Endothelial cell (in vitro differentiated cells): ENCODE results near the gene LZTFL1. TPM values are rescaled to one million over a fixed set of nuclear protein-coding genes. Genes with fewer than 3 reads are reported as not detected.

Experiments
- DNase-seq: peaks from one replicate; pipeline ENCODE4 v3.0.0; 2021; ENCODE audit warnings: low spot score
- H3K27ac Mint-ChIP-seq: one replicate; pipeline ENCODE4 v1.8.0; 2021; ENCODE audit warnings: mixed read lengths, inconsistent platforms; ENCODE audit not compliant: unreplicated experiment
- H3K27me3 Mint-ChIP-seq: one replicate; pipeline ENCODE4 v1.8.0; 2021; ENCODE audit warnings: mild to moderate bottlenecking, moderate library complexity, mixed read lengths, inconsistent platforms; ENCODE audit not compliant: unreplicated experiment
- H3K36me3 Mint-ChIP-seq: one replicate; pipeline ENCODE4 v1.8.0; 2021; ENCODE audit warnings: mild to moderate bottlenecking, low read depth, mixed read lengths, inconsistent platforms; ENCODE audit not compliant: unreplicated experiment
- H3K4me1 Mint-ChIP-seq: one replicate; pipeline ENCODE4 v1.8.0; 2021; ENCODE audit warnings: mild to moderate bottlenecking, mixed read lengths, inconsistent platforms; ENCODE audit not compliant: unreplicated experiment
- H3K4me3 Mint-ChIP-seq: one replicate; pipeline ENCODE4 v1.8.0; 2021; ENCODE audit warnings: mild to moderate bottlenecking, mixed read lengths, inconsistent platforms; ENCODE audit not compliant: unreplicated experiment
- H3K9me3 Mint-ChIP-seq: one replicate; pipeline ENCODE4 v1.8.0; 2021; ENCODE audit warnings: mixed read lengths, inconsistent platforms; ENCODE audit not compliant: unreplicated experiment
- CTCF ChIP-seq: fragments of 200-600 bp; sonication (generic); IDR thresholded peaks from one replicate; pipeline ENCODE4 v1.5.0; 2021; ENCODE audit warnings: antibody characterized with exemption; ENCODE audit not compliant: unreplicated experiment
- total RNA-seq: library from RNA; stranded (reverse); fragmentation: NEBNext Ultra II Directional; extraction: Animal tissue kit (Norgen Biotek cat#: 25700); gene quantifications from one replicate; pipeline ENCODE4 v1.2.1, GENCODE V29; 2021; ENCODE audit not compliant: unreplicated experiment

The LZTFL1 gene
- total RNA-seq, 1 donor from 2014 or later: 19.5 TPM

DNA sequence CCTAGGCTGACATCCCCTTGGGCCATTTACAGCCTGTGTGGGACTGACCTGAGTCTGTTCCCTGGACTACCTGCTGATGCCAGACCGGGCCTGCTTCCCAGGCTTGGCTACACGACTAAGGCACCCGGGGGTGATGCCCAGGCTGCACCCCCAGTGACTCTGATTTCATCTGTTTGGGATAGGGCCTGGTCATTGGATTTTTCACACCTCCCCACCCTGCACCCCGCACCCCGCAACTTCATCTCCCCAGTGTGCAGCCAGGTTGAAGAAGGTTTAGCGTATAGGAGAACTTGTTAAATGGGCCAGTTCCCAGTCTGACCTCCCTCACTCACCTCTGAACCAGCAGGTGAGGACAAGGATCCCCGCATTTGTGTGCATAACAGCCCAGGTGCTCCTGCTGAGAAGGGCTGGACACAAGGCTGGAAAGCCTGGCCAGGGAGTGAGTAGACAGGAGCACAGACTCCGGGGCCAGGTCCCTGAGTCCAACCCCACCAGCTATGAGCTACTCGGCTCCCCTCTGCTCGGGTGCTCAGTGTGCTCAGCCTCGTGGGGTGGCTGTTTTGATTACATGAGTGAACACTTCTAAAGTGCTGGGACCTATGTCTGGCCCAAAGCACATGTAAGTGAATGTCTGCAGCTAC is 64.1 kb downstream of the LZTFL1 start:
- Mint-ChIP-seq H3K9me3 (no peaks in the 10 kb centered on the region), H3K27me3 (peaks cover 9% of the 10 kb centered on the region), H3K4me1 (peaks cover 19% of the 10 kb centered on the region), H3K4me3 (no peak overlapping the region), H3K27ac (no peak overlapping the region), H3K36me3 (no peaks in the 10 kb centered on the region)
- TF ChIP-seq CTCF: no peak
- DNase-seq: no peak

GRCh38 chr3:45777111-45777745 is 64.7 kb downstream of the LZTFL1 start:
- H3K9me3 Mint-ChIP-seq: no peaks in the 10 kb centered on the region
- no peak overlapping the region for H3K27ac Mint-ChIP-seq
- H3K27me3 Mint-ChIP-seq: peaks cover 14% of the 10 kb centered on the region
- H3K36me3 Mint-ChIP-seq: no peaks in the 10 kb centered on the region
- TF ChIP-seq CTCF: no peak
- no peak overlapping the region for H3K4me3 Mint-ChIP-seq
- peaks cover 21% of the 10 kb centered on the region for H3K4me1 Mint-ChIP-seq
- no peak for DNase-seq

- Mint-ChIP-seq H3K4me3 (no peak overlapping the region), H3K4me1 (peaks cover 26% of the 10 kb centered on the region), H3K27me3 (peaks cover 16% of the 10 kb centered on the region), H3K36me3 (no peaks in the 10 kb centered on the region), H3K27ac (no peak overlapping the region), H3K9me3 (no peaks in the 10 kb centered on the region)
- DNase-seq: no peak
- TF ChIP-seq CTCF: no peak
These were observed 65.3 kb downstream of the LZTFL1 start for GRCh38 chr3:45776611-45777010.

GRCh38 chr3:45776301-45776595 is 65.7 kb downstream of the LZTFL1 start:
- peaks cover 17% of the 10 kb centered on the region for H3K27me3 Mint-ChIP-seq
- no peak for TF ChIP-seq CTCF

DNA sequence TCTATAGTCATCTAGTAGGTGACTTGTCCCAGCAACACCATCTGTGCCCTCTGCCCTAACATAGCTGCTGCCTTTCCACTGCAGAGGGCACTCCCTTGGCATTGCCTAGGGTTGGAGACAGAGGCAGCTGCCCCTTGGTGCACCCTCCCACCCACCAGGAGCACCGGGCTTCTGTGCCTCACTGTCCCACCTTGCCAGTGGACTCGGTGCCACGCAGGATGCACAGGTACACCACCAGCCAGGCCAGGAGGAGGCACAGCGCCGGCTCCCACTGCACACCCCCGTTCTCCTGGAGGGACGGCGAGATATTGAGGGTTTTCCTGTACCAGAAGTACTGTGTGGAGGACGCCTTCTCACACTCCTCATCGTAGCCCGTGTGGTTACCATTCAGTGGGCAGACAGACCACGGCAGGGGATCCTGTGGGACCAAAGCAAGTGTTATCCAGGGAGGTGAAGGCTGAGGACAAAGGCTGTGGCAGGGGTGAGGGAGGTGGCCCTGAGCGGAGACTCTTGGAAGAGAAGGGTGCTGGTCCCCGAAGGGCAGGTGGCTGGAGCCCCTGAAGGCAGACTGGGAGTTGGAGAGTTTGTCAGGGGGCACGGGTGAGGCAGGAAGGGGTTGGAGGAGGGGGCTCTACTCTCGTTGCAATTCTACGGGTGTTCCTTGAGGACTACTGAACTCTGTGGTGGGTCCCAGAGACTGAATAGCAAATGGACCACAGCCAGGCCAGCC is 66.2 kb downstream of the LZTFL1 start:
- Mint-ChIP-seq H3K4me1 (peaks cover 26% of the 10 kb centered on the region), H3K27ac (no peak overlapping the region), H3K36me3 (no peaks in the 10 kb centered on the region), H3K4me3 (no peak overlapping the region), H3K9me3 (no peaks in the 10 kb centered on the region), H3K27me3 (peaks cover 19% of the 10 kb centered on the region)
- no peak for DNase-seq
- TF ChIP-seq CTCF: no peak

More at GRCh38 chr3:45776301-45776595, 65.7 kb downstream of the LZTFL1 start:
- no peak for DNase-seq
- H3K4me1 Mint-ChIP-seq: peaks cover 26% of the 10 kb centered on the region
- H3K27ac Mint-ChIP-seq: no peak overlapping the region
- no peaks in the 10 kb centered on the region for H3K9me3 Mint-ChIP-seq
- H3K36me3 Mint-ChIP-seq: no peaks in the 10 kb centered on the region
- H3K4me3 Mint-ChIP-seq: no peak overlapping the region
